ENCODE data around the gene KANSL1. TPM values are rescaled to one million over a fixed set of nuclear protein-coding genes. Genes with fewer than 3 reads are reported as not detected.
"Not testable (repeated sequence)": the region's sequence is repeated elsewhere in the genome, so short reads cannot be mapped to it uniquely, and the experiment has no call there.

The KANSL1 gene
- total RNA-seq, 2 donors from 2014 or later = 60.0 to 72.3 TPM

GRCh38 chr17:46020023-46020761 lies 173.0 kb downstream of the KANSL1 start:
- Histone ChIP-seq H3K4me3 (no peak overlapping the region), H3K27ac (no peak overlapping the region), H3K36me3 (no peaks in the 10 kb centered on the region), H3K27me3 (no peaks in the 10 kb centered on the region), H3K9ac (ENCODE audit: low read depth in 2 of 2, low read length in 2 of 2) (no peak overlapping the region), H3K4me1 (no peaks in the 10 kb centered on the region), H3K9me3 (no peaks in the 10 kb centered on the region)
- TF ChIP-seq, protein P1, sequence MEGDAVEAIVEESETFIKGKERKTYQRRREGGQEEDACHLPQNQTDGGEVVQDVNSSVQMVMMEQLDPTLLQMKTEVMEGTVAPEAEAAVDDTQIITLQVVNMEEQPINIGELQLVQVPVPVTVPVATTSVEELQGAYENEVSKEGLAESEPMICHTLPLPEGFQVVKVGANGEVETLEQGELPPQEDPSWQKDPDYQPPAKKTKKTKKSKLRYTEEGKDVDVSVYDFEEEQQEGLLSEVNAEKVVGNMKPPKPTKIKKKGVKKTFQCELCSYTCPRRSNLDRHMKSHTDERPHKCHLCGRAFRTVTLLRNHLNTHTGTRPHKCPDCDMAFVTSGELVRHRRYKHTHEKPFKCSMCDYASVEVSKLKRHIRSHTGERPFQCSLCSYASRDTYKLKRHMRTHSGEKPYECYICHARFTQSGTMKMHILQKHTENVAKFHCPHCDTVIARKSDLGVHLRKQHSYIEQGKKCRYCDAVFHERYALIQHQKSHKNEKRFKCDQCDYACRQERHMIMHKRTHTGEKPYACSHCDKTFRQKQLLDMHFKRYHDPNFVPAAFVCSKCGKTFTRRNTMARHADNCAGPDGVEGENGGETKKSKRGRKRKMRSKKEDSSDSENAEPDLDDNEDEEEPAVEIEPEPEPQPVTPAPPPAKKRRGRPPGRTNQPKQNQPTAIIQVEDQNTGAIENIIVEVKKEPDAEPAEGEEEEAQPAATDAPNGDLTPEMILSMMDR (IDR thresholded peaks at IDR 0.05) = no peak
- intact Hi-C loops (cut with DNase I) = no loop called here
- DNase-seq = no peak

GRCh38 chr17:46019408-46019925 lies 173.8 kb downstream of the KANSL1 start:
- H3K36me3 ChIP-seq; DNase-seq; H3K27ac ChIP-seq; intact Hi-C loops (cut with DNase I); H3K4me3 ChIP-seq; H3K9me3 ChIP-seq; H3K4me1 ChIP-seq; H3K9ac ChIP-seq (ENCODE audit: low read depth in 2 of 2, low read length in 2 of 2); H3K27me3 ChIP-seq: not testable (repeated sequence)

GRCh38 chr17:46013502-46014165 lies 179.6 kb downstream of the KANSL1 start:
- no peak overlapping the region for H3K4me3 ChIP-seq
- no peaks in the 10 kb centered on the region for H3K36me3 ChIP-seq
- H3K27ac ChIP-seq = no peak overlapping the region
- intact Hi-C loops (cut with DNase I) = no loop called here
- DNase-seq = no peak
- no peaks in the 10 kb centered on the region for H3K27me3 ChIP-seq
- TF ChIP-seq, protein P1 (IDR thresholded peaks at IDR 0.05) = no peak
- no peaks in the 10 kb centered on the region for H3K9me3 ChIP-seq
- H3K9ac ChIP-seq (ENCODE audit: low read depth in 2 of 2, low read length in 2 of 2) = no peak overlapping the region
- no peaks in the 10 kb centered on the region for H3K4me1 ChIP-seq

DNA sequence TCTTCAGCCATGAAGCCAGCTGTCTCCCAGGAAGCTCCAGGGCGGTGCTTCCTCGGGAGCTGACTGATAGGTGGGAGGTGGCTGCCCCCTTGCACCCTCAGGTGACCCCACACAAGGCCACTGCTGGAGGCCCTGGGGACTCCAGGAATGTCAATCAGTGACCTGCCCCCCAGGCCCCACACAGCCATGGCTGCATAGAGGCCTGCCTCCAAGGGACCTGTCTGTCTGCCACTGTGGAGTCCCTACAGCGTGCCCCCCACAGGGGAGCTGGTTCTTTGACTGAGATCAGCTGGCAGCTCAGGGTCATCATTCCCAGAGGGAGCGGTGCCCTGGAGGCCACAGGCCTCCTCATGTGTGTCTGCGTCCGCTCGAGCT lies 180.1 kb downstream of the KANSL1 start:
- Histone ChIP-seq H3K9me3 (no peaks in the 10 kb centered on the region), H3K4me3 (no peak overlapping the region), H3K4me1 (no peaks in the 10 kb centered on the region), H3K36me3 (no peaks in the 10 kb centered on the region), H3K27me3 (no peaks in the 10 kb centered on the region), H3K27ac (no peak overlapping the region), H3K9ac (ENCODE audit: low read depth in 2 of 2, low read length in 2 of 2) (no peak overlapping the region)
- intact Hi-C loops (cut with DNase I) = no loop called here
- TF ChIP-seq, protein P1 (IDR thresholded peaks at IDR 0.05) = no peak
- DNase-seq = no peak

DNA sequence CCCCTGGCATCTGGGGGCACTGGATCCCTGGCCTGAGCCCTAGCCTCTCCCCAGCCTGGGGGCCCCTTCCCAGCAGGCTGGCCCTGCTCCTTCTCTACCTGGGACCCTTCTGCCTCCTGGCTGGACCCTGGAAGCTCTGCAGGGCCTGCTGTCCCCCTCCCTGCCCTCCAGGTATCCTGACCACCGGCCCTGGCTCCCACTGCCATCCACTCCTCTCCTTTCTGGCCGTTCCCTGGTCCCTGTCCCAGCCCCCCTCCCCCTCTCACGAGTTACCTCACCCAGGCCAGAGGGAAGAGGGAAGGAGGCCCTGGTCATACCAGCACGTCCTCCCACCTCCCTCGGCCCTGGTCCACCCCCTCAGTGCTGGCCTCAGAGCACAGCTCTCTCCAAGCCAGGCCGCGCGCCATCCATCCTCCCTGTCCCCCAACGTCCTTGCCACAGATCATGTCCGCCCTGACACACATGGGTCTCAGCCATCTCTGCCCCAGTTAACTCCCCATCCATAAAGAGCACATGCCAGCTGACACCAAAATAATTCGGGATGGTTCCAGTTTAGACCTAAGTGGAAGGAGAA lies 180.6 kb downstream of the KANSL1 start:
- H3K9me3 ChIP-seq = no peaks in the 10 kb centered on the region
- no peak overlapping the region for H3K27ac ChIP-seq
- no peak overlapping the region for H3K4me3 ChIP-seq
- intact Hi-C loops (cut with DNase I) = no loop called here
- no peak for DNase-seq
- no peaks in the 10 kb centered on the region for H3K36me3 ChIP-seq
- no peaks in the 10 kb centered on the region for H3K27me3 ChIP-seq
- TF ChIP-seq, protein P1 (IDR thresholded peaks at IDR 0.05) = no peak
- H3K9ac ChIP-seq (ENCODE audit: low read depth in 2 of 2, low read length in 2 of 2) = no peak overlapping the region
- H3K4me1 ChIP-seq = no peaks in the 10 kb centered on the region
